Endothelial cell of umbilical vein (primary cell): ENCODE data around the gene SETD2. TPM values are rescaled to one million over a fixed set of nuclear protein-coding genes. Genes with fewer than 3 reads are reported as not detected.

ENCODE experiments used
- BruUV-seq: library from RNA; stranded (reverse); fragments of 400-500 nt; replicated peaks from 2 replicates; lab custom pipeline; 2021; lab: Mats Ljungman, UMichigan
- CTCF ChIA-PET: fragments of 300-600, 350-600 bp; sonication (Branson Sonifier 250); formaldehyde crosslinking; loops from one replicate; lab custom pipeline; 2021; ENCODE audit warnings: antibody characterized with exemption, inconsistent platforms; lab: Charles Lee
- POLR2A ChIA-PET: fragments of 300-600, 350-600 bp; sonication (Branson Sonifier 250); formaldehyde crosslinking; loops from one replicate; lab custom pipeline; 2021; ENCODE audit warnings: antibody characterized with exemption, inconsistent platforms; lab: Charles Lee
- DNase-seq: peaks from one replicate; pipeline ENCODE4 v3.0.0-alpha.2; 2011; ENCODE audit warnings: low read depth, low spot score
- FAIRE-seq: peaks from 2 replicates; lab custom pipeline; 2011; peaks lifted over from hg19 to GRCh38; lab: Jason Lieb, UNC
- H2AFZ ChIP-seq: 2 replicates; pipeline ENCODE4 v1.6.0; 2012; ENCODE audit warnings: low read depth, low read length, control low read depth, inconsistent platforms
- H3K27ac ChIP-seq: 2 replicates; pipeline ENCODE4 v1.5.1; 2011; ENCODE audit warnings: low read depth, mild to moderate bottlenecking, control low read depth, low read length, moderate library complexity; ENCODE audit not compliant: insufficient read depth
- H3K27me3 ChIP-seq, 2 experiments: 2 replicates each; pipeline versions ENCODE4 v1.6.0 to v1.6.1; 2011; ENCODE audit warnings: low read length in 2 of 2, mixed read lengths in 1 of 2; ENCODE audit not compliant: control insufficient read depth in 2 of 2, insufficient read depth in 2 of 2
- H3K36me3 ChIP-seq, 2 experiments: 2 replicates in 1 of 2; 3 replicates in 1 of 2; pipeline ENCODE4 v1.5.1; 2011; ENCODE audit warnings: low read length in 2 of 2, mild to moderate bottlenecking in 1 of 2, moderate library complexity in 1 of 2; ENCODE audit not compliant: control insufficient read depth in 2 of 2, insufficient read depth in 2 of 2; ENCODE audit errors: extremely low read depth in 1 of 2
- H3K4me1 ChIP-seq: 3 replicates; pipeline ENCODE4 v1.5.1; 2011; ENCODE audit warnings: mild to moderate bottlenecking, low read length; ENCODE audit not compliant: control insufficient read depth, insufficient read depth; ENCODE audit errors: extremely low read depth
- H3K4me2 ChIP-seq: 2 replicates; pipeline ENCODE4 v1.6.1; 2011; ENCODE audit warnings: low read length, control low read depth, mixed read lengths; ENCODE audit not compliant: insufficient read depth
- H3K4me3 ChIP-seq, 3 experiments: fragments of 200-600 bp in 1 of 3; sonication (generic), shearing (Covaris generic) in 1 of 3; replicated peaks in 1 of 3; 2 replicates each; pipeline ENCODE4 v1.5.1; 2011 to 2016; ENCODE audit warnings: control low read depth in 3 of 3, low read length in 3 of 3, mild to moderate bottlenecking in 2 of 3, inconsistent platforms in 1 of 3, low read depth in 1 of 3, moderate library complexity in 1 of 3; ENCODE audit not compliant: insufficient read depth in 1 of 3
- H3K79me2 ChIP-seq: 2 replicates; pipeline ENCODE4 v1.6.0; 2012; ENCODE audit warnings: low read length, inconsistent platforms; ENCODE audit not compliant: control insufficient read depth, insufficient read depth
- H3K9ac ChIP-seq: replicated peaks from 2 replicates; pipeline ENCODE3; 2011; ENCODE audit warnings: low read length, control low read depth; ENCODE audit not compliant: insufficient read depth; ENCODE audit errors: extremely low read depth
- H3K9me1 ChIP-seq: replicated peaks from 3 replicates; pipeline ENCODE4 v1.6.0; 2011; ENCODE audit warnings: mild to moderate bottlenecking, low read length; ENCODE audit not compliant: control insufficient read depth, insufficient read depth; ENCODE audit errors: extremely low read depth
- H3K9me3 ChIP-seq: replicated peaks from 2 replicates; pipeline ENCODE4 v1.5.1; 2012; ENCODE audit warnings: low read length, inconsistent platforms; ENCODE audit not compliant: control insufficient read depth, insufficient read depth
- H4K20me1 ChIP-seq: replicated peaks from 2 replicates; pipeline ENCODE3; 2011; ENCODE audit warnings: mild to moderate bottlenecking, low read length; ENCODE audit not compliant: control insufficient read depth, insufficient read depth; ENCODE audit errors: extremely low read depth
- CTCF ChIP-seq, 2 donors: IDR thresholded peaks; 1 replicate in 1 of 2; 2 replicates in 1 of 2; pipeline ENCODE4 v1.5.1; 2011; ENCODE audit warnings: low read length in 2 of 2, mild to moderate bottlenecking in 2 of 2, moderate library complexity in 2 of 2, control low read depth in 1 of 2, inconsistent platforms in 1 of 2, low read depth in 1 of 2; ENCODE audit not compliant: insufficient read depth in 1 of 2; ENCODE audit errors: extremely low read depth in 1 of 2
- EZH2 ChIP-seq: IDR thresholded peaks from 2 replicates; pipeline ENCODE4 v1.6.1; 2012; ENCODE audit warnings: borderline replicate concordance, low read depth, mild to moderate bottlenecking, moderate library complexity, low read length, inconsistent platforms; ENCODE audit not compliant: severe bottlenecking
- FOS ChIP-seq: IDR thresholded peaks from 2 replicates; pipeline ENCODE4 v1.6.1; 2011; ENCODE audit warnings: mild to moderate bottlenecking, low read length, moderate library complexity, borderline replicate concordance; ENCODE audit not compliant: insufficient read depth
- GATA2 ChIP-seq: IDR thresholded peaks from 2 replicates; pipeline ENCODE4 v1.7.0; 2011; ENCODE audit warnings: low read depth, mild to moderate bottlenecking, moderate library complexity, mixed read lengths, low read length; ENCODE audit not compliant: insufficient read length, insufficient read depth
- JUN ChIP-seq: IDR thresholded peaks from 2 replicates; pipeline ENCODE4 v1.6.1; 2011; ENCODE audit warnings: borderline replicate concordance, low read depth; ENCODE audit not compliant: insufficient read length, insufficient read depth
- MAX ChIP-seq: IDR thresholded peaks from 2 replicates; pipeline ENCODE4 v1.6.1; 2011; ENCODE audit not compliant: insufficient read depth, insufficient read length
- MYC ChIP-seq: IDR thresholded peaks from one replicate; pipeline ENCODE4 v1.6.1; 2011; ENCODE audit warnings: mild to moderate bottlenecking, low read depth, low read length
- POLR2A ChIP-seq: IDR thresholded peaks from 2 replicates; pipeline ENCODE4 v1.6.1; 2012; ENCODE audit warnings: low read depth, mild to moderate bottlenecking, control low read depth, low read length
- POLR2AphosphoS5 ChIP-seq: IDR thresholded peaks from 2 replicates; pipeline ENCODE4 v1.6.1; 2012; ENCODE audit warnings: low read depth, mild to moderate bottlenecking, control low read depth, low read length, moderate library complexity; ENCODE audit not compliant: insufficient read depth
- dilution Hi-C: fragments of 300-500 bp; cut with MboI; formaldehyde crosslinking; loops from one replicate; pipeline ENCODE4 v1.15.0; 2019; ENCODE audit warnings: low sequenced_read_pairs; ENCODE audit not compliant: extremely low pct_ligation_motif_present
- intact Hi-C: fragments of 100-400 bp; cut with micrococcal nuclease; formaldehyde crosslinking; loops from one replicate; pipeline ENCODE4 v1.10.0; 2022
- polyA plus RNA-seq, 4 experiments: library from polyadenylated mRNA; depleted of rRNA in 3 of 4; stranded (reverse) in 3 of 4; unstranded in 1 of 4; fragments of >200 nt; gene quantifications; 2 replicates each; pipeline versions ENCODE4 v1.2.1 to v1.2.3, GENCODE V29; 2011 to 2012; ENCODE audit warnings: missing spikeins in 1 of 4
- total RNA-seq: library from RNA; stranded (reverse); gene quantifications from 2 replicates; pipeline ENCODE4 v1.2.3, GENCODE V29; 2021

SETD2 gene
- total and polyA plus RNA-seq, 2 donors (not counting 3 experiments of a cell fraction or from before 2014, with no cell fraction given) = 13.7 to 41.4 TPM

GRCh38 chr3:47098910-47099309, 65.0 kb downstream of the SETD2 start:
- intact Hi-C loops = no loop called here

More at GRCh38 chr3:47098910-47099309, 65.0 kb downstream of the SETD2 start:
- Histone ChIP-seq H3K9me3 (no peaks in the 10 kb centered on the region), H3K9me1 (no peaks in the 10 kb centered on the region), H3K79me2 (no peaks in the 10 kb centered on the region), H3K4me1 (no peaks in the 10 kb centered on the region), H4K20me1 (no peaks in the 10 kb centered on the region), H2AFZ (no peak overlapping the region), H3K27me3 (no peaks in the 10 kb centered on the region), H3K9ac (no peak overlapping the region), H3K36me3 (peaks cover 3% of the 10 kb centered on the region in 2 experiments), H3K4me3 (no peak overlapping the region), H3K4me2 (no peak overlapping the region), H3K27ac (no peak overlapping the region)
- FAIRE-seq (no peak), DNase-seq (no peak)
- no TSS peak for BruUV-seq
- dilution Hi-C loops = no loop called here
- no peak for TF ChIP-seq CTCF (IDR thresholded peaks at IDR 0.05; ENCODE audit: extremely low read depth in 1 of 2, insufficient read depth in 1 of 2, low read depth in 1 of 2, low read length in 2 of 2)
- TF ChIP-seq POLR2A = no peak
- TF ChIP-seq POLR2AphosphoS5 = no peak
- TF ChIP-seq MAX = no peak
- no peak for TF ChIP-seq EZH2
- no peak for TF ChIP-seq GATA2
- TF ChIP-seq JUN = no peak
- no peak for TF ChIP-seq MYC
- no peak for TF ChIP-seq FOS
- POLR2A ChIA-PET = no interaction called here
- CTCF ChIA-PET = no interaction called here
